ENCODE measurements around the gene CCL2. TPM values are rescaled to one million over a fixed set of nuclear protein-coding genes. Genes with fewer than 3 reads are reported as not detected.

Gene CCL2
- total RNA-seq, 1 experiment from 2014 or later: not detected

GRCh38 chr17:34207572-34207971, 47.5 kb upstream of the CCL2 start:
- Histone ChIP-seq H3K36me3 (ENCODE audit: low read depth) (no peaks in the 10 kb centered on the region), H3K4me2 (no peak overlapping the region), H3K79me2 (ENCODE audit: low read depth) (no peaks in the 10 kb centered on the region), H4K20me1 (ENCODE audit: insufficient read depth) (no peaks in the 10 kb centered on the region), H3K4me1 (replicated peaks; ENCODE audit: insufficient read depth) (no peaks in the 10 kb centered on the region), H2AFZ (no peak overlapping the region), H3K9me2 (ENCODE audit: insufficient read depth) (no peaks in the 10 kb centered on the region), H3F3A (ENCODE audit: insufficient read depth, low read depth) (no peaks in the 10 kb centered on the region), H3K27me3 (ENCODE audit: insufficient read depth, low read depth) (peaks cover 11% of the 10 kb centered on the region; the same call in 1 of the 2 replicates), H3K4me3 (no peak overlapping the region), H3K9me3 (ENCODE audit: insufficient read depth, low read depth) (no peaks in the 10 kb centered on the region), H3K27ac (no peak overlapping the region)
- BruUV-seq (replicated peaks): no TSS peak
- POLR2A ChIA-PET (ENCODE audit: unreplicated experiment): no interaction called here
- TF ChIP-seq, protein P1, sequence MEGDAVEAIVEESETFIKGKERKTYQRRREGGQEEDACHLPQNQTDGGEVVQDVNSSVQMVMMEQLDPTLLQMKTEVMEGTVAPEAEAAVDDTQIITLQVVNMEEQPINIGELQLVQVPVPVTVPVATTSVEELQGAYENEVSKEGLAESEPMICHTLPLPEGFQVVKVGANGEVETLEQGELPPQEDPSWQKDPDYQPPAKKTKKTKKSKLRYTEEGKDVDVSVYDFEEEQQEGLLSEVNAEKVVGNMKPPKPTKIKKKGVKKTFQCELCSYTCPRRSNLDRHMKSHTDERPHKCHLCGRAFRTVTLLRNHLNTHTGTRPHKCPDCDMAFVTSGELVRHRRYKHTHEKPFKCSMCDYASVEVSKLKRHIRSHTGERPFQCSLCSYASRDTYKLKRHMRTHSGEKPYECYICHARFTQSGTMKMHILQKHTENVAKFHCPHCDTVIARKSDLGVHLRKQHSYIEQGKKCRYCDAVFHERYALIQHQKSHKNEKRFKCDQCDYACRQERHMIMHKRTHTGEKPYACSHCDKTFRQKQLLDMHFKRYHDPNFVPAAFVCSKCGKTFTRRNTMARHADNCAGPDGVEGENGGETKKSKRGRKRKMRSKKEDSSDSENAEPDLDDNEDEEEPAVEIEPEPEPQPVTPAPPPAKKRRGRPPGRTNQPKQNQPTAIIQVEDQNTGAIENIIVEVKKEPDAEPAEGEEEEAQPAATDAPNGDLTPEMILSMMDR (conservative IDR thresholded peaks at IDR 0.05): no peak
- no peak for TF ChIP-seq EZH2 (IDR thresholded peaks at IDR 0.05; ENCODE audit: low read depth)
- intact Hi-C loops (cut with micrococcal nuclease; ENCODE audit: unreplicated experiment): loop anchor here (10.0 kb wide), 1 partner anchor 1327 kb away; the partner anchor contains the start of gene SLFN12L
- CTCF ChIA-PET: no interaction called here
- DNase-seq: no peak

DNA sequence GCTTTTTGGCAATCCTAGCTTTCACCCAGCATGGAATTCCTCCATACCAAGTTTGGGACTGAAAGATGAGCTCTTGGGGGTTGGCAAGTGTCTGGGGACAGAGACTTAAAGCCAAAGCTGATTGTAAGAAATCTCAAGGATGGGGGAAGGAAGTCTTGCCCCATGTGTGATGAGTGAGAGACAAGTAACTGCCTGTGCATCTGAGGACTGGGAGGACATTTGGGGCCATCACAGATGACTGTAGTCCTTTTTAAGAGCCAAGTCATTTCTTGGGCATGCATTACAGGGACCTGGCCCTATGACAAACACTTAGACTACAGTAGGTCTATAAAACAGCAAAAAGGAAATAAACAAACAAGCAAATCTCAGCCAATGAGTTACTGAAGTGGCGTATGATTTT, 36.3 kb upstream of the CCL2 start:
- H3K27me3 ChIP-seq (ENCODE audit: insufficient read depth, low read depth): 0 out of 2 replicates have a peak, but pooled peaks cover 5% of the 10 kb centered on the region
- no peak overlapping the region for H3K27ac ChIP-seq
- ChIA-PET POLR2A (ENCODE audit: unreplicated experiment) (no interaction called here), CTCF (no interaction called here)
- H3K9me2 ChIP-seq (ENCODE audit: insufficient read depth): no peaks in the 10 kb centered on the region
- H3K4me1 ChIP-seq (replicated peaks; ENCODE audit: insufficient read depth): no peaks in the 10 kb centered on the region
- no peaks in the 10 kb centered on the region for H4K20me1 ChIP-seq (ENCODE audit: insufficient read depth)
- no peak overlapping the region for H3K4me3 ChIP-seq
- no peaks in the 10 kb centered on the region for H3K9me3 ChIP-seq (ENCODE audit: insufficient read depth, low read depth)
- H3F3A ChIP-seq (ENCODE audit: insufficient read depth, low read depth): no peaks in the 10 kb centered on the region
- TF ChIP-seq, protein P1 (conservative IDR thresholded peaks at IDR 0.05): no peak
- TF ChIP-seq EZH2 (IDR thresholded peaks at IDR 0.05; ENCODE audit: low read depth): no peak
- intact Hi-C loops (cut with micrococcal nuclease; ENCODE audit: unreplicated experiment): no loop called here
- BruUV-seq (replicated peaks): no TSS peak
- H3K4me2 ChIP-seq: no peak overlapping the region
- H3K79me2 ChIP-seq (ENCODE audit: low read depth): no peaks in the 10 kb centered on the region
- H3K36me3 ChIP-seq (ENCODE audit: low read depth): no peaks in the 10 kb centered on the region
- no peak for DNase-seq
- H2AFZ ChIP-seq: no peak overlapping the region

- Histone ChIP-seq H3K4me3 (no peak overlapping the region), H3K79me2 (ENCODE audit: low read depth) (no peaks in the 10 kb centered on the region), H3K9me3 (ENCODE audit: insufficient read depth, low read depth) (no peaks in the 10 kb centered on the region), H3K27ac (no peak overlapping the region), H3K4me2 (no peak overlapping the region), H2AFZ (no peak overlapping the region), H3F3A (ENCODE audit: insufficient read depth, low read depth) (no peaks in the 10 kb centered on the region), H3K4me1 (replicated peaks; ENCODE audit: insufficient read depth) (no peaks in the 10 kb centered on the region), H3K36me3 (ENCODE audit: low read depth) (no peaks in the 10 kb centered on the region), H3K27me3 (ENCODE audit: insufficient read depth, low read depth) (peaks cover 9% of the 10 kb centered on the region), H3K9me2 (ENCODE audit: insufficient read depth) (no peaks in the 10 kb centered on the region), H4K20me1 (ENCODE audit: insufficient read depth) (no peaks in the 10 kb centered on the region)
- CTCF ChIA-PET: no interaction called here
- POLR2A ChIA-PET (ENCODE audit: unreplicated experiment): no interaction called here
- TF ChIP-seq, protein P1 (conservative IDR thresholded peaks at IDR 0.05): no peak
- no peak for TF ChIP-seq EZH2 (IDR thresholded peaks at IDR 0.05; ENCODE audit: low read depth)
- BruUV-seq (replicated peaks): no TSS peak
- DNase-seq: no peak
- intact Hi-C loops (cut with micrococcal nuclease; ENCODE audit: unreplicated experiment): no loop called here
Observed at GRCh38 chr17:34219405-34219804, 35.7 kb upstream of the CCL2 start.

All from PC-9 (cell line).